ENCODE results near the gene CCBE1.

Gene CCBE1

GRCh38 chr18:59429608-59430007, 267.6 kb downstream of the CCBE1 start:
- no peaks in the 10 kb centered on the region for H3K9me3 ChIP-seq (ENCODE audit: control insufficient read depth, low read length)
- H3K36me3 ChIP-seq (ENCODE audit: control insufficient read depth, insufficient read depth, low read length): no peaks in the 10 kb centered on the region
- H3K4me1 ChIP-seq (ENCODE audit: control insufficient read depth, insufficient read depth, low read length): no peaks in the 10 kb centered on the region
- H3K4me3 ChIP-seq (ENCODE audit: low read length): no peak overlapping the region
- no peak overlapping the region for H3K9ac ChIP-seq (ENCODE audit: low read length)
- H3K27me3 ChIP-seq (ENCODE audit: control insufficient read depth, insufficient read depth, low read length): no peaks in the 10 kb centered on the region

GRCh38 chr18:59428018-59428417, 269.2 kb downstream of the CCBE1 start:
- H3K9ac ChIP-seq (ENCODE audit: low read length): no peak overlapping the region
- H3K4me3 ChIP-seq (ENCODE audit: low read length): no peak overlapping the region
- no peaks in the 10 kb centered on the region for H3K4me1 ChIP-seq (ENCODE audit: control insufficient read depth, insufficient read depth, low read length)
- no peaks in the 10 kb centered on the region for H3K36me3 ChIP-seq (ENCODE audit: control insufficient read depth, insufficient read depth, low read length)
- no peaks in the 10 kb centered on the region for H3K27me3 ChIP-seq (ENCODE audit: control insufficient read depth, insufficient read depth, low read length)
- no peaks in the 10 kb centered on the region for H3K9me3 ChIP-seq (ENCODE audit: control insufficient read depth, low read length)

GRCh38 chr18:59426855-59427254, 270.4 kb downstream of the CCBE1 start:
- no peaks in the 10 kb centered on the region for H3K27me3 ChIP-seq (ENCODE audit: control insufficient read depth, insufficient read depth, low read length)

GRCh38 chr18:59423259-59423658, 274.0 kb downstream of the CCBE1 start:
- Histone ChIP-seq H3K4me1 (ENCODE audit: control insufficient read depth, insufficient read depth, low read length) (no peaks in the 10 kb centered on the region), H3K36me3 (ENCODE audit: control insufficient read depth, insufficient read depth, low read length) (no peaks in the 10 kb centered on the region), H3K9me3 (ENCODE audit: control insufficient read depth, low read length) (no peaks in the 10 kb centered on the region), H3K27me3 (ENCODE audit: control insufficient read depth, insufficient read depth, low read length) (peaks cover 3% of the 10 kb centered on the region), H3K9ac (ENCODE audit: low read length) (no peak overlapping the region), H3K4me3 (ENCODE audit: low read length) (no peak overlapping the region)

More at GRCh38 chr18:59426855-59427254, 270.4 kb downstream of the CCBE1 start:
- H3K4me1 ChIP-seq (ENCODE audit: control insufficient read depth, insufficient read depth, low read length): no peaks in the 10 kb centered on the region
- H3K9me3 ChIP-seq (ENCODE audit: control insufficient read depth, low read length): no peaks in the 10 kb centered on the region
- H3K9ac ChIP-seq (ENCODE audit: low read length): no peak overlapping the region
- H3K36me3 ChIP-seq (ENCODE audit: control insufficient read depth, insufficient read depth, low read length): no peaks in the 10 kb centered on the region
- no peak overlapping the region for H3K4me3 ChIP-seq (ENCODE audit: low read length)

- Histone ChIP-seq H3K4me3 (ENCODE audit: low read length) (no peak overlapping the region), H3K36me3 (ENCODE audit: control insufficient read depth, insufficient read depth, low read length) (no peaks in the 10 kb centered on the region), H3K9me3 (ENCODE audit: control insufficient read depth, low read length) (no peaks in the 10 kb centered on the region), H3K27me3 (ENCODE audit: control insufficient read depth, insufficient read depth, low read length) (peaks cover 3% of the 10 kb centered on the region), H3K9ac (ENCODE audit: low read length) (no peak overlapping the region), H3K4me1 (ENCODE audit: control insufficient read depth, insufficient read depth, low read length) (no peaks in the 10 kb centered on the region)
Measured at GRCh38 chr18:59420244-59420643, 277.0 kb downstream of the CCBE1 start.

- Histone ChIP-seq H3K4me3 (ENCODE audit: low read length) (no peak overlapping the region), H3K36me3 (ENCODE audit: control insufficient read depth, insufficient read depth, low read length) (no peaks in the 10 kb centered on the region), H3K9ac (ENCODE audit: low read length) (no peak overlapping the region), H3K27me3 (ENCODE audit: control insufficient read depth, insufficient read depth, low read length) (peaks cover 3% of the 10 kb centered on the region), H3K4me1 (ENCODE audit: control insufficient read depth, insufficient read depth, low read length) (no peaks in the 10 kb centered on the region), H3K9me3 (ENCODE audit: control insufficient read depth, low read length) (no peaks in the 10 kb centered on the region)
Measured at GRCh38 chr18:59419386-59419785, 277.8 kb downstream of the CCBE1 start.

- H3K36me3 ChIP-seq (ENCODE audit: control insufficient read depth, insufficient read depth, low read length): no peaks in the 10 kb centered on the region
- H3K27me3 ChIP-seq (ENCODE audit: control insufficient read depth, insufficient read depth, low read length): peaks cover 3% of the 10 kb centered on the region
- no peak overlapping the region for H3K9ac ChIP-seq (ENCODE audit: low read length)
- H3K4me1 ChIP-seq (ENCODE audit: control insufficient read depth, insufficient read depth, low read length): no peaks in the 10 kb centered on the region
- no peak overlapping the region for H3K4me3 ChIP-seq (ENCODE audit: low read length)
- no peaks in the 10 kb centered on the region for H3K9me3 ChIP-seq (ENCODE audit: control insufficient read depth, low read length)
Measured at GRCh38 chr18:59416818-59417217, 280.4 kb downstream of the CCBE1 start.

- no peaks in the 10 kb centered on the region for H3K36me3 ChIP-seq (ENCODE audit: control insufficient read depth, insufficient read depth, low read length)
- H3K9me3 ChIP-seq (ENCODE audit: control insufficient read depth, low read length): no peaks in the 10 kb centered on the region
- no peak overlapping the region for H3K4me3 ChIP-seq (ENCODE audit: low read length)
- H3K4me1 ChIP-seq (ENCODE audit: control insufficient read depth, insufficient read depth, low read length): no peaks in the 10 kb centered on the region
- H3K9ac ChIP-seq (ENCODE audit: low read length): no peak overlapping the region
- H3K27me3 ChIP-seq (ENCODE audit: control insufficient read depth, insufficient read depth, low read length): peaks cover 3% of the 10 kb centered on the region
Measured at GRCh38 chr18:59414111-59414653, 283.0 kb downstream of the CCBE1 start.

GRCh38 chr18:59402432-59403090, 294.7 kb downstream of the CCBE1 start:
- Histone ChIP-seq H3K4me1 (ENCODE audit: control insufficient read depth, insufficient read depth, low read length) (no peaks in the 10 kb centered on the region), H3K9me3 (ENCODE audit: control insufficient read depth, low read length) (no peaks in the 10 kb centered on the region), H3K36me3 (ENCODE audit: control insufficient read depth, insufficient read depth, low read length) (no peaks in the 10 kb centered on the region), H3K27me3 (ENCODE audit: control insufficient read depth, insufficient read depth, low read length) (no peaks in the 10 kb centered on the region), H3K4me3 (ENCODE audit: low read length) (no peak overlapping the region), H3K9ac (ENCODE audit: low read length) (no peak overlapping the region)

- H3K9me3 ChIP-seq (ENCODE audit: control insufficient read depth, low read length): no peaks in the 10 kb centered on the region
- no peak overlapping the region for H3K9ac ChIP-seq (ENCODE audit: low read length)
- H3K36me3 ChIP-seq (ENCODE audit: control insufficient read depth, insufficient read depth, low read length): no peaks in the 10 kb centered on the region
- no peak overlapping the region for H3K4me3 ChIP-seq (ENCODE audit: low read length)
- peaks cover 4% of the 10 kb centered on the region for H3K27me3 ChIP-seq (ENCODE audit: control insufficient read depth, insufficient read depth, low read length)
- no peaks in the 10 kb centered on the region for H3K4me1 ChIP-seq (ENCODE audit: control insufficient read depth, insufficient read depth, low read length)
Measured at GRCh38 chr18:59400407-59400806, 296.8 kb downstream of the CCBE1 start.

- Histone ChIP-seq H3K36me3 (ENCODE audit: control insufficient read depth, insufficient read depth, low read length) (no peaks in the 10 kb centered on the region), H3K27me3 (ENCODE audit: control insufficient read depth, insufficient read depth, low read length) (peaks cover 7% of the 10 kb centered on the region), H3K9me3 (ENCODE audit: control insufficient read depth, low read length) (no peaks in the 10 kb centered on the region), H3K4me3 (ENCODE audit: low read length) (no peak overlapping the region), H3K9ac (ENCODE audit: low read length) (no peak overlapping the region), H3K4me1 (ENCODE audit: control insufficient read depth, insufficient read depth, low read length) (peaks cover 12% of the 10 kb centered on the region)
Measured at GRCh38 chr18:59395226-59396175, 301.7 kb downstream of the CCBE1 start.

GRCh38 chr18:59393381-59393780, 303.8 kb downstream of the CCBE1 start:
- H3K36me3 ChIP-seq (ENCODE audit: control insufficient read depth, insufficient read depth, low read length): no peaks in the 10 kb centered on the region
- no peak overlapping the region for H3K4me3 ChIP-seq (ENCODE audit: low read length)
- H3K9ac ChIP-seq (ENCODE audit: low read length): no peak overlapping the region
- peaks cover 12% of the 10 kb centered on the region for H3K4me1 ChIP-seq (ENCODE audit: control insufficient read depth, insufficient read depth, low read length)
- H3K27me3 ChIP-seq (ENCODE audit: control insufficient read depth, insufficient read depth, low read length): peaks cover 7% of the 10 kb centered on the region
- H3K9me3 ChIP-seq (ENCODE audit: control insufficient read depth, low read length): no peaks in the 10 kb centered on the region
